Renal cortex interstitium (tissue), 11 donors: Measurements from ENCODE around the gene REEP2. TPM values are rescaled to one million over a fixed set of nuclear protein-coding genes. Genes with fewer than 3 reads are reported as not detected.

Experiments
- DNase-seq, 11 donors: peaks; one replicate each; pipeline ENCODE4 v3.0.0-alpha.2; 2013; ENCODE audit warnings: low read depth in 9 of 11, low spot score in 4 of 11; ENCODE audit errors: extremely low read depth in 1 of 11
- polyA plus RNA-seq, 3 donors: library from polyadenylated mRNA; unstranded; fragments of 120-200 nt; gene quantifications; one replicate each; pipeline ENCODE4 v1.2.1, GENCODE V29; 2013; ENCODE audit not compliant: insufficient read length in 3 of 3

REEP2 gene
- polyA plus RNA-seq, 3 donors = 10.1 to 13.3 (median 13.0) TPM

- DNase-seq = no peak
Observed at GRCh38 chr5:138482638-138483037, 43.8 kb downstream of the REEP2 start.

DNA sequence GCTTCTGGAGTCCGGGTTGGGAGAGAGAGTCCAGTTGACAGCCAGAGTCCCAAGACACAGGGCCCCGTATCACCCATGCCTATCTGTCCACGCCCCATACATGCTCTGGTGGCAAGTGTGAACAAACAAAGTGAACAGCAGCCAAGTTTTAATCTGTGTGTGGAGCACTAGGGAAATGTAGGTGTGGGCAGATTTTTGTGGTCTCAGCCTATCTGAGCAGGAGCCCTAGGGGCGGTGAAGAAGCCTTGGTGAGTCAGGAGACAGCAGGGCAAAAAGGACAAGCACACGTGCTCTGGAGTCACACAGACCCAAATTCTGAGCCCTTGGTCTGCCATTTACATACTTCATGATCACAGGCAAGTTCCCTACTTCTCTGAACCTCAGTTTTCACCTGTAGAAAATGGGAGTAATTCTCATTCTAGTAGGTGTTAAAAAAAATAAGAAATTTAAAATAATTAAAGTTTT is 49.7 kb downstream of the REEP2 start:
- no peak for DNase-seq

DNA sequence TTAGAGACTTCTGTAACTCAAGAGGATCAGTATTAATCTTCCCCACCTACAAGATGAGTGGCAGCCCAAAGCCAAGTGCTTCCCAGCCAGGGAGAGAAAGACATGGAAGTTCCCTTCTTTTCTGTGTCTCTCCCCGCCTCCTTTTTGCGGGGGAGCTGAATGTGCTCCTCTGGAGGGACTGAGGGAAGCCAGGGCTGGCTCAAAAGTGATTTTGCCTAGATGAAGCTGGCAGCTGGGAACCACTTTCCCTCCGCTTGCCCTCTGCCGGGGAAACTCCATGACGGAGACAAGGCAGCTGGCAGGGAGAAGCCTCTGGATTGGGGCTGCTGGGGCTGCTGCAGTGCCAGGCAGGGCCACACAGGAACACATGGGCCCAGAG is 50.8 kb downstream of the REEP2 start:
- no peak for DNase-seq

DNA sequence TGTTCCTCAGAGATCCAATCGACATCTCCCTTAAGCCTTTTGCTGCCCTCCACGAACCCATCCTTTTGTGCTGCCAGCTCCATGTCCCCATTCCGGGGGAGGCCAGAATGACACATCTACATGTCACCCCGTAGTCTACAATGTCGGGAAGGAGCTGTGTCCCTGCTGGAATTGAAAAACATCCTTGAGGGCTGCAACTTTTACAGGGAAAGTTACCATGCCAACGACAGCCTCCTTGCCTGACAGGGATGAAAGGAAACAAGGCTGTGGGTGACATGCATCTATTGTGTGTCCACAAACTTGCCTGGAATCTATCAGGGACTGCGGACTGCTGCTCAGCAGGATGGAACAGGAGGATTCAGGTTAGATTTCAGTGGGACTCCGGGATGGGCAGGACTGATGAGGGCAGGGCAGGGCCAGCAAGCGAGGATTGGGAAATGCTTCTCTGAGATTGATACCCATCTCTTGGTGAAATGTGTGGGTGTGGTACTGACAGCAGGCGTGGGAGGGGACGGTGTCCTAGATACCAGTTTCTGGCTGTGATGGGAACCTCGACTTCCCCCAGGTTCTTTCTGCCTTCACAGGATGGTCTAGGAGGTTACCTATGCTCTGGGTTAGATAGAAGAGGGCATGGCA is 51.9 kb downstream of the REEP2 start:
- no peak for DNase-seq

DNA sequence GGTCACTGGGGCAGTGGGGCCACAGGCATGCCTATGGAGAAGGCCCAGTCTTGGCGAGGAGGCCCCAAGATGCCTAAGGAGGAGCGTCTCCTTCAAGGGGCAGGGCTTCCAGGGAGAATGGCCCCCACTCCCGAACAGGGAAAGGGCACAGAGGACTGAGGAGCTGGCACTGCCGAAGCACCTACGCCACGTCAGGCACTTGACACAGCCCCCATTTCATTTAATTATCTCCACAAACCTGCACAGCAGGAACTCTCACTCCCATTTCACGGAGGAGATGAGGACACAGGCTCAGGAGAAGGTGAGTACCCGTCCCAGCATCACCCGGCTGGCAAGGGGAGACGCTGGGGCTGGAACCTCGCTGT is 52.4 kb downstream of the REEP2 start:
- no peak for DNase-seq

DNA sequence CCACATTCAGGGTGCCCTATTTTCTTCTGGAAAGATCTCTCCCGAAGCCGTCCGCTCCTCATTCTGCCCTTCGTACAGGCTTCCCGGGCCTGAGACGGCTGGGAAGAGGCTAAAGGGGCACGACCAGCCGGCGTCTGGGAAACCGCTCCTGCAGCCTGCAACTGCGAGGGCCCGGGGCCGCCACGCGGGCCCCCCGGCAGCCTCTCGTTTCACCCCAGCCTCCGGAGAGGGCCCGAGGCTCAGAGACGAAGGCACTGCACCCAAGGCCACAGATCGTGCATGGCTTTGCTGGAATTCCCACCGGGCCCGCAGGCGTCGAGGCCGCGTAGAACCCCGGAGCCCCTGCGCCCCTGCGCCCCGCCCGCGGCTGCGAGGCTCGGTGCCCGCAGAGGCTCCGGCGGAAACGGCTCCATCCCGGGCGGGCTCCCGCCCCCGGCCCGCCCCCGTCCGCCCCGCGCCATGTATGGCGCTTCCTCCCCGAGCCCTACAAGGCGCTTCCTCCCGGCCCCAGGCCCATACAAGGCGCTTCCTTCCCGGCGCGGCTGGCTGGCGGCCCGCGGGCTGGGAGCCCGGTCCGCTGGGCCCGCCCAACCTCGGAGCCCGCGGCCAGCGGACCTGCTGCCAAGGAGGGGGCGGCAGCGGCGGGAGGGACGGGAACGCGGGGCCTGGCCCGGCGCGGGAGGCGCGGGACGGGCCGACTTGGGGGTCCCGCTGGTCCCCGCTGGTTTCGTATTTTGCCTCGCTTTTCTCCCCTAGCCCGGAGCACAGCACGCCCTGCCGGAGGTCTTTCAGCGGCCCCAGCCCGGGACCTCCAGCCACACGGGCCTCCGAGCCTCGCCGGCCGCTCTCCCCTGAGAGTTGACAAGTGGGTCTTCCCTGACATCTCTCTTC is 53.1 kb downstream of the REEP2 start:
- peak in 9 of 11 donors; percentile 64 to 84 (median 80) for DNase-seq

DNA sequence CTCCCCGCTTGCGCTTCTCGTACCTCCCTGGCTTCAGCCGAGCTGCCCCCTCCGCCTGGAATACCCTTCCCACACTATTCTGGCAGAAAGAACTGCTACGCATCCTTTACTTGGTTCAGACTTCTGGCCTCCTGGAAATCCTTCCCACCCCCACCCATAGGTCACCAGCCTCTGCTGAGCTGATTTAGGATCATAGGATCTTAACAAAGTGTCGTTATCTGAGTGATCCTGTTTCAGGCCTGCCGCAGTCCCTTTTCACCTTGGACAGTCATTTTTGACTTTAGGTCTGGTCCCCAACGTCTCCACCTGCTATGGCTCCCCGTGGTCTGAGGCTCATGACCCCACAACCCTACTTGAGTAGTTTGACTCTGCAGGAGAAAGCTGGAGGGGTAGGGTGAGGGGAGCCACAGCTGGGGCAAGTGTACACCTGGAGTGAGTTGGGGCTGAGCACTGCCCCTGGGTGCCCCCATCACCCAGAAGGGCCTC is 53.7 kb downstream of the REEP2 start:
- DNase-seq = no peak

DNA sequence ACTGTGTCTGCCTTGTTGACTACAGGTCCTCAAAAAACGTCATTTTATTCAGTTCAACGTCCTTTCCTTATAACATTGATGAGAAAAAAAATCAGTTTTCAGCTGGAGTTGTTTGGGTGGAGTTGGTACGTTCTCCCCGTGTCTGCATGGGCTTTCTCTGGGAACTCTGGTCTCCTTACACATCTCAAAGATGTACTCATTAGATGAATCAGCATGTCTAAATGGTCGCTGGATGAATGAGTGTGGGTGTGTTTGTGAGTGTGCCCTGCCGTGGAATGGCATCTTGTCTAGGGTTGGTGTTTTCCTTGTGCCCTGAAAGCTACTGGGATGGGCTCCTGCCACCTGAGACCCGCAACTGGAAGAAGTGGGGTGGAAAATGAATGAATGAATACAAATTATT is 56.5 kb downstream of the REEP2 start:
- DNase-seq = no peak

Other genes with a start within 250 kb of the REEP2 start
- gene CDC23, start 225.7 kb upstream of the REEP2 start, polyA plus RNA-seq = 10 to 100 TPM; 54.6 to 66.7 (median 62.9) TPM
- 1 to 10 TPM; 3.0 to 4.4 (median 3.4) TPM for gene GFRA3, start 164.4 kb upstream of the REEP2 start, polyA plus RNA-seq
- 1 to 10 TPM; 8.4 to 8.9 (median 8.8) TPM for gene CDC25C, start 107.3 kb upstream of the REEP2 start, polyA plus RNA-seq
- 10 to 100 TPM; 32.3 to 36.4 (median 32.8) TPM for gene FAM53C, start 100.8 kb upstream of the REEP2 start, polyA plus RNA-seq
- 100 to 1,000 TPM in 1 of 3 donors, 10 to 100 TPM in 2; 92.1 to 103 (median 94.4) TPM for gene KDM3B, start 86.4 kb upstream of the REEP2 start, polyA plus RNA-seq
- 100 to 1,000 TPM; 134 to 404 (median 223) TPM for gene EGR1, start 26.4 kb downstream of the REEP2 start, polyA plus RNA-seq
- 10 to 100 TPM; 73.9 to 83.7 (median 77.1) TPM for gene ETF1, start 104.2 kb downstream of the REEP2 start, polyA plus RNA-seq
- 100 to 1,000 TPM; 315 to 352 (median 333) TPM for gene HSPA9, start 136.3 kb downstream of the REEP2 start, polyA plus RNA-seq